GM18519 (cell line): ENCODE data around the gene JPH2.

Source experiments
- ATAC-seq: cut with Tn5 transposase; IDR thresholded peaks from one replicate; pipeline ENCODE4 v1.9.1; 2021; ENCODE audit warnings: mild to moderate bottlenecking, moderate library complexity; ENCODE audit not compliant: unreplicated experiment, low FRiP score

JPH2 gene

DNA sequence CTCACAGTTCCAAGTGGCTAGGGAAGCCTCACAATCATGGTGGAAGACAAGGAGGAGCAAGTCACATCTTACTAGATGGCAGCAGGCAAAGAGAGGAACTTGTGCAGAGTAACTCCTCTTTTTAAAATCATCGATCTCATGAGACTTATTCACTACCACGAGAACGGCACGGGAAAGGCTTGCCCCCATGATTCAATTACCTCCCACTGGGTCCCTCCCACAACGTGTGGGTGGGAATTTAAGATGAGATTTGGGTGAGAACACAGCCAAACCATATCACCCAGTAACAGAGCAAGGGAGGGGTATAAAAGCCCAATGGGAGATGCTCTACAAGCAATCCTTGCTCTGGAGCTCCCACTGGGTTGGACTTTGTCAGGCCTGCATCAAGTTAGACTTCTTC lies 80.4 kb downstream of the JPH2 start:
- no peak for ATAC-seq

DNA sequence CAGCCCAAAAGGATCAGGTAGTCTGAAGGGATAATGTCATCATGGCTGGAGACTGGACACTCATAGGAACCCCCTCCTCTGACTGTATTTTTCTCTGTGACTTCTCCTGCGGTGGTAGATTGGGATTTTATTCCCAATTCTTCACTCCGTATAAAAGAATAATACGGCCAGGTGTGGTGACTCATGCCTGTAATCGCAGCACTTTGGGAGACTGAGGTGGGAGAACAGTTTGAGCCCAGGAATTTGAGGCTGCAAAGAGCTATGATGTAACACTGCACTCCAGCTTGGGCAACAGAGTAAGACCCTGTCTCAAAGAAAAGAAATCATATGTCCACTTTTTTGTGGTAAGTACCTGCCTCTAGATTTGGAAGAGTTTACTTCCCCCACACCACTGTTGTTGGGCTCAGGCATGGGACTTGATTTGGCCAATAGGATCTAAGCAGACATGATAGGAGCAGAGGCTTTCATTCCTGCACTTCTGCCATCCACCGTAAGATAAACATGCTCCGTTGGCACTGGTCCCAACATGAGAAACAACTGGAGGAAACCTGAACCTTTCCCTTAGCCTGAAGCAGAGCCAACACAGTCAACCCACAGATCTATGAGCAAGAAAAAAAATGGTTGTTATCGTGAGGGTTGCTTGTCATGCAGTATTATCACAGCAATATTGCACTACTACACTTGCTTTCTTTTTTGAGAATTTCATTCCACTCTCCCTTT lies 82.0 kb downstream of the JPH2 start:
- ATAC-seq, result no peak

DNA sequence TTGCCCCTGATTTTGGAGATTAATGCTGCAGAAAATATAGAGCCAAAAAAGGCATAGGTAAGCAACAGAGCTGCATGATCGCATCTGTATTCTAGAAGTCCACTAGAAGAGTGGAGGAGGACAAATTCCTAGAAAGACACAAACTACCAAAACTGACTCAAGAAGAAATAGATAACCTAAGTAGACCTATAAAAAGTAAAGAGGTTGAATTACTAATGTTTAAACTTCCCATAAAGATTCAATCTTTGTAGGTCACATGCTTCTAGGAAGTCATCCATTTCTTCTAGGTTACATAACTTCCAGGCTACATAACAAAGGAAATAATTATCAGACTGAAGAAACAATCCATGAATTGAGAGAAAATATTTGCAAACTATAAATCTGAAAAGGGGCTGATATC lies 84.4 kb downstream of the JPH2 start:
- ATAC-seq, result no peak

DNA sequence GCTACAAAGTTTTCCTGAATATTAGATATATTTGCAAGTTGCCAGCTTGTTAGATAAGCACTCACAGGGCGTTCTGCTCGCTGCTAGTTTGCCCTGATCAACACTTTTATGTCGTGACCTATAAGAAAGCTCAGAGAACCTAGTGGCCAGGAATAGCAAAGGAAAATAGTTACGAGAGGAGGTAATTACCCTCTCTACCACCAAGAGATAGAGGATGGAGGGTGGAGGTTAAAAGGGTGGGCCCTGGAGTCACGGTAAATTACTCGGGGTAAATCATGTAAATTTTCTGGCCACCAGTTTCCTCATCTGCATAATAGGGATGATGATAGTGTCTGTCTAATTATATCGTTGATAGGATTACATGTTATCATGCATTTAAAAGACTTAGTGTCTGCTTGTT lies 87.2 kb downstream of the JPH2 start:
- ATAC-seq, result no peak

DNA sequence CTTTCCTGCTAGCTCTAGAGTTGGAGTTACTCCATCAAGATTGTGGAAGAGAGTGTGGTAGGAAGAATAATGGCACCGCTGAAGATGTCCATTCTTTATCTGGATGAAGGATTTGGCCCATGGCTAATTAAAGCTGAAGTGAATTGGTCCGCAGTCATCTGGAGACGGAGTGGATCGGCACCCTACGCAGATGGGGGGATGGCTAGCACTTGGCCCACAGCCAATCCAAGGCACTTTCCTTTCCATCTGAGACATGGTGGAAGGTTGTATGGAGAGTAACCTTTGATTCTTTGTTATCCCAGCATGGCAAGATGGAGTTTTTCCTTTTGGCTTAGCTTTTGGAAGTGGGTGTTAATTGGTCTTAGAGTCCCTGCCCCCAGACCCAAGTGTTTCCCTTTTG lies 88.3 kb downstream of the JPH2 start:
- no peak for ATAC-seq

DNA sequence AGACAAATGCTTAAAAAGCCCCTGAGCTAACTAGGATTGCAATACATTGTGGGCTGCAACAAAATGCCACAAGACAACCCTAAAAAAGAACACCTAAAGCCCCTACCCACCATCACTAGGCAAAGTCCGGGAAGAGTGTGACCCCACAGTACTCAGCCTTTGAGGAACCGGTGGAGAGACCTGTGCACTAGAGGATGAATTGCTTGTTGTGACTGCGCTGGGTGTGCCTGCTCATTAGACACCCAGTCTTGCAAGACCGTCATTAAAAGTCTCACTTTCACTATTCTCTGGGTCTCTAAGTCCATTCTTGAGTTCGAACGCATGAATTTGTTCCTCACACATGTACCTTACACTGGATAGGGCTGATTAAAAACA lies 88.7 kb downstream of the JPH2 start:
- no peak for ATAC-seq

DNA sequence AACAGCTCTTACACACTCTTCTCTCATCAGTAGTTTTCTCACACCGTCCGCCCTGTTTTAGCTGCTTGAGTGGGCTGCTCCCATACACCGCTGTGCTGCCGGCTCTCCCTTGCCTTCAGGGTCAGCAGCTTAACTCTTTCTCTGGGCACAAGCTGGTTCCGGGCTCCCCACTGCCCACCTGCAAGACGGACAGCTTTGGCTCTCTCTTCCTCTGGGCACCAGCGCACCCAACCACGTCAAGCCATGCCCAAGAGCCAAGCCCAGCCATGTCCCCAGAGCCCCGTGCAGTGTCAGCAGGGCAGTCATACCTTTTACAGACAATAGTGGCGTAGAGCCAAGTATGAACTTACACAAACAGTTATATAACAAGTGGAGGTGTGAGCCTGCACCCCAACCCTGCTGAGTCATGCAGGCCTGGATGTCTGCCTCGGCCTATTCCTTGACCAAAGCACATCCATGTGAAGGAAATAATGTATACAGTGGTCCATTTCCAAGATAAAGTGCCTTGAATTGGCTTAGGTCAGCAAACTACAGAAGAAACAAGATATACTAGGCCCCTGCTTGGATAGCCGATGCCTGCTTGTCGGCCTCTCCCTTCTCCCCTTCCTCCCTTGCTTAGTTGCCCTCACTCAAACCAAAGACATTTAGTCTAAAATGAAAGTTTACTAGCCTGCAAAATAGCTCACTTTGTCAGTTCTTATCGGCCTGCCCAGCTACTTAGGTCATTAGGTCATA lies 89.3 kb downstream of the JPH2 start:
- no peak for ATAC-seq

DNA sequence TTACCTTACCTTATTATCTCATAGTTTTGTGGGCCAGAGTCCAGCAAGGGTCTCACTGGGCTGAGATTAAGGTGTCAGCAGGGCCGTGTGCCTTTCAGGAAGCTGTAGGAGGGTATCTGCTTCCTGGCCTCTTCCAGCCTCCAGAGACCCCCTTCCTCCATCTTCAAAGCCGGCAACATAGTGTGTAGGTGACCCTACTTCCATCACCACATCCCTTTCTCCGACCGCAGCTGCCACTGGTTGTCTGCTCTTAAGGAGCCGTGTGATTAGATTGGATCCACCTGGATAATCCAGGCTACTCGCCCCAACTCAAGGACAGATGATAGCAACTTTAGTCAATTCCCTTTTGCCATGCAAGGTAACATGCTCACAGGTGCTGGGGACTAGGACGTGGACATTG lies 91.2 kb downstream of the JPH2 start:
- ATAC-seq, result no peak

DNA sequence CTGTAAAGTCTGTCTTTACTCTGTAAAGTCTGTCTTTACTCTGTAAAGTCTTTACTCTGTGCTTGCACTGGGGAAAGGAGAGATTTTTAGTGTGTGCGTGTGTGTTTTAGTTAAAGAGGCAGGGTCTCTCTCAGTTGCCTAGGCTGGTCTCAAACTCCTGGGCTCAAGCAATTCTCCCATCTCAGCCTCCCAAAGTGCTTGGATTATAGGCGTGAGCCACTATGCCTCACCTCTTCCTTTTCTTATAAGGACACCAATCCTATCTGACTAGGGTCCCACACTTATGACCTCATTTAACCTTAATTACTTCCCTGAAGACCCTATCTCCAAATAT lies 93.8 kb downstream of the JPH2 start:
- ATAC-seq, result no peak

DNA sequence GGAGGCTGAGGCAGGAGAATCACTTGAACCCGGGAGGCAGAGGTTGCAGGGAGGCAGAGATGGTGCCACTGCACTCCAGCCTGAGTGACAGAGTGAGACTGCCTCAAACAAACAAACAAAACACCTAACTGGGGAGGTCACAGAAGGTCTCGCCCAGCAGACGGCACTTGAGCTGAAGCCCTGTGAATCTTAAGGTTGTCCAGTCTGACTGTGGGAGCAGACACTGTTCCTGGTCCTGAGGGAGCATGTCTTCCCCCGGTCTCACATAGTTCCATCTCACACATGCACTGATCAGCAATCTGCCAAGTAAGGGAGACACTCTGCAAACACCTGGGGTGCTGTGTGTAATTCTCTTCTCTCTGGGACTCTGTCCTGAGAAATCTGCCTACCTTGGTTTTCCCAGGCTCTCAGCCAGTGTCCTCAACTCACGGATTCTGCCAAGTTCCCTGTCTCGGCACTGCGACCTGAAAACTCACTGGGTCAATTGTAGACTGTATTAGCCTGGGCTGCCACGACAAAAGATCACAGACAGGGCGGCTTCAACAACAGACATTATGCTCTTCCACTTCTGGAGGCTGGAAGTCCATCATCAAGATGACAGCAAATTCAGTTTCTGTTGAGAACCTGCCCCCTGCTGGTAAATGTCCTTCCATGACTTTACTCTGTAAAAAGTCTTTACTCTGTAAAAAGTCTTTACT lies 94.3 kb downstream of the JPH2 start:
- no peak for ATAC-seq

DNA sequence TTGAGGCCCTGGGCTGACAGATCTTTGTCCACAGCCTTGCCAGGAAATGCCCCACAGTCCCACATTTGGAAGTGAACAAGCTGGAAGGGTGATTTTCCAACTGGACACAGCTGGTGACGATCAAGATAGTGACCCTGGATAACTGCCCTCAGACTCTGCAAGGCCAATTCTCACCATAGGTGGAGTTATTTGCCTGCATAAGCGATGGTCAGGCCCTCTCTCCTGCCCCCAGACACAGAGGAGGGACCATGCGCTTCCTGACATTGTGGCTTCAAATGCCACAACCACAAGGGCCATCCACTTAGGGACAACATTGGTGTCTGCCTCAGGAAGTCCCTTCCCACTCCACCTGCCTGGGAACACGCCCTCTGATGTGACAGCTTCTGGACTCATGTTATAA lies 96.0 kb downstream of the JPH2 start:
- ATAC-seq, result no peak

DNA sequence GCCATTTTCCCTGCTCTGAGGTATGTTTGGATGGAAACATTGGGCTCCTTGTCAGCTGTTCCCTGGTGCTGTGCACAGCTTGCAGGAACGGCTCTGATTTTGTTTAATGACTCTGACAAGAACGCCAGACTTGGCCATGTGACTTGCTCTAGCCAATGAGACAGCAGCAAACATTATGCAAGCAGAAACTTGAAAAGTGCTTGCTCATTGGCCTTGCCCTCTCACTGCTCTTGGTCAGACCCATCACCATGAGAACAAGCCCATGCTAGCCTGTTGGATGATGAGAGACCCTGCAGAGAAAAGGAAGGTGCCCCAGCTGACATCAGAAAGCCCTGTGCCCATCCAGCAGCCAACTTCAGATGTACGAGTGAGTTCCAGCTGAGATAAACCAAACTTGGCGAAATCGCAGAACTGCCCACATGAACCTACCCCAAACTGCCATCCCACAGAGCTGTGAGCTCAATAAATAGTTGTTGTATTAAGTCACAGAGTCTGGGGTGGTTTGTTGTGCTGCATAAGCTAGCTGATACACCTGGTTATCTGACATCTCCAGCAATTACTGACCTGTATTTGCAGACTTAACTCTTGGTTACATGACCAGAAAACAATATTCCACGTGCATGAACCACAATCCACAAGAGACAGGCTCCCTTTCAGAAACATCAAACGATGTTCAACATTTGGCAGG lies 96.9 kb downstream of the JPH2 start:
- no peak for ATAC-seq

DNA sequence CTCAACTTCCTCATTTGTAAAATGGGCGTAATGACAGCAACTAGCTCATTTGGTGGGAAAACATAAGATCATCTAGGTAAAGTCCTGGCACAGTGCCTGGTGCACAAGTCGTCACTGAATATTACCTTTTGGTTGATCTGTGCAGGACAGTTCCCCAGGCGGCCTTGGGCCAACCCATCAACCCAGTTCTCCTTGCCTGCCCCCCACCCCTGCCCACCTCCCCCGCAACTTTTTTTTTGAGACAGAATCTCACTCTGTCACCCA lies 99.2 kb downstream of the JPH2 start:
- ATAC-seq, result no peak

DNA sequence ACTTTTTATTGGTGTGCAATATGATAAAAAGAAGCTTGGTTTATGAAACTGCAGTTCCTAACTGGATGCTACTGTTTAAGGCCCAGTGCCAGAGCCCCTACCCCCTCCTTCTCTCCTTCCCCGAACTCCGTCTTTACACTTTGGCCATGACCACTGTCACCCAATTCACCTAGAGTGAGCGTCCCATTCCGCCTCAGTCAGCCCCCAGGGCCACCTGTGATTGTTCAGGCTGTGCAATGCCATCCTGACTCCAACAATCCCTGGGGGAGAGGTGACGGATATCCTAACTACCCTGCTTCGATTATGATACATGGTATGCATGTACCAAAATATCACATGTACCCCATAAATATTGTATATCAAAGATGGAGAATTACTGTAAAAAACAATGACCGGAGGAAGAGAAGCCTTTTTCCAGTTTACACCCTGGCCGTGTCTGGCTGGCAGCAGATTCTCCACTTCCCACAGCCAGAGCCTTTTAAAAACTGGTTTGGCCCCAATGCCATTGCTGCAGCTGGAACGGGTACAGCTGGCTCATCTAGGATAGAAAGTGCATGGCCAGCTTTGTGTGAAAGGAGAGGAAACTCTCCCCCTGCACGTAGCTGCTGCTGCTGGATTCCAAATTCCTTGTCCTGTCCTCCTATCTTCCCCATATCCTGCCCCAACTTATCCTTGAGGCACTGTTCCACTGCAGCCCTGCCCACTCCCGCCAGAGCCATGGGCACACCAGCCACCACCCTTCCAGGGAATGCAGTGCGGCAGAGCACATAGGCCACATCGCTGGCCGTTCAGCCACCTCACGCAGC lies 99.7 kb downstream of the JPH2 start:
- ATAC-seq, result no peak

DNA sequence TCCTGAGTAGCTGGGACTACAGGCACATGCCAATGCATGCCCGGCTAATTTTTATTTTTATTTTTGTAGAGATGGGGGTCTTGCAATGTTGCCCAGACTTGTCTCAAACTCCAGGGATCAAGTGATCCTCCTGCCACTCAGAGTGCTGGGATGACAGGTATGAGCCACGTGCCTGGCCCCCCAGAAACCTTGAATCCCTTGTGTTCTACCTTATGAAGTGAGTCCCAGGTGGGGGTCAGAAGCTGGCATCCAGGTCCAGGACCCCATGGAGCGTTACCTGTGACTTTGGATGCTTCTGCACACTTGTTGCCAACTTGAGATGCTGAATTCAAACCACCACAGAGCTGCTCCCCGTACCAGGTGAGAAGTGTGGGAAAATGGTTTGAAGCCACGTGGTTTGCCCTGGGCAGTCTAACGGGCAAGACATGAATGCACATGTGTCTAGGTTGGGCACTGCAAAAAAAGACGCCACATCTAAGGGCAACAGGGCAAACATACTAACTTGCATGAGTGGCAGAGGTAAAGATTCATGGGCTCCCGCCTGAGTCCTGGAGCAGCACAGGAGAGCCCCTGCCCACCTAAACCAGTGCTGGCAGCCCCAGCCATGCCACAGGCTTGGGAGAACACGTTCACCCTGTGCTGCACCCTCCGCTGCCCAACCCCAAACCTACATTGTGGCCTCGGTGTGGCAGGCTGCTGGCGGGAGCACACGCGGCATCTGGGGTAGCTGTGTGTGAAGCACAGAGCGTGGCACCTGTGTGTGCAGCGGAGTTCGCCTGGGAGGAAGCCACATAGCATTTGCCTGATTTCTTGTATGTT lies 101.2 kb downstream of the JPH2 start:
- no peak for ATAC-seq

DNA sequence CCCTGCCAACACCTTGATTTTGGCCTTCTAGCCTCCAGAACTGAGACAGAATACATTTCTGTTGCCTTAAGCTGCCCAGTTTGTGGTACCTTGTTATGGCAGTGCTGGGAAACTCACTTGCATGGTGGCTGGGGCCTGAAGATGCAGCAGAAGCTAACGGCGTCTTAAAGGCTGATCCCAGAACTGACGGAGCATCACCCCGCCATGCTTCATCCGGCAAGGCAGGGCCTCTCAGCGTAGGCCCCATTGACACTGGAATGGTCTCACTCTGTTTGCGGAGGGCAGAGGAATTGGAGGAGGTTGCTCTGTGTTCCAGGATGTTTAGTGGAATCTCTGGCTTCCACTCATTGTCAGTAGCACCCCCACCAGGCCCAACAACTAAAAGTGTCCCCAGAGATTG lies 102.1 kb downstream of the JPH2 start:
- no peak for ATAC-seq

DNA sequence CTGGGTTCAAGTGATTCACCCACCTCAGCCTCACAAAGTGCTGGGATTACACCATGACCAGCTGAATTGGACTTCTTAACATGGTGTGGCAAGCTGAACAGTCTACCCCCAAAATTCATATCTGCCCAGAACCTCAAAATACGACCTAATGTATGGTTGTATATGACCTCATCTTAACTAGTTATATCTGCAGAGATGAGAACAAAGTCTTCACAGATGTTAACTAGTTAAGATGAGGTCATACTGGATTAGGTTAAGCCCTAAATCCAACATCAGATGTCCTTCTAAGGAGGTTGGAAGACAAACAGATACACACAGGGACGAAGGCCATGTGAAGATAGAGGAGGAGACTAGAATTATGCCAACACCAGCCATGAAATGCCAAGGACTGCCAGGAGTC lies 102.5 kb downstream of the JPH2 start:
- no peak for ATAC-seq

DNA sequence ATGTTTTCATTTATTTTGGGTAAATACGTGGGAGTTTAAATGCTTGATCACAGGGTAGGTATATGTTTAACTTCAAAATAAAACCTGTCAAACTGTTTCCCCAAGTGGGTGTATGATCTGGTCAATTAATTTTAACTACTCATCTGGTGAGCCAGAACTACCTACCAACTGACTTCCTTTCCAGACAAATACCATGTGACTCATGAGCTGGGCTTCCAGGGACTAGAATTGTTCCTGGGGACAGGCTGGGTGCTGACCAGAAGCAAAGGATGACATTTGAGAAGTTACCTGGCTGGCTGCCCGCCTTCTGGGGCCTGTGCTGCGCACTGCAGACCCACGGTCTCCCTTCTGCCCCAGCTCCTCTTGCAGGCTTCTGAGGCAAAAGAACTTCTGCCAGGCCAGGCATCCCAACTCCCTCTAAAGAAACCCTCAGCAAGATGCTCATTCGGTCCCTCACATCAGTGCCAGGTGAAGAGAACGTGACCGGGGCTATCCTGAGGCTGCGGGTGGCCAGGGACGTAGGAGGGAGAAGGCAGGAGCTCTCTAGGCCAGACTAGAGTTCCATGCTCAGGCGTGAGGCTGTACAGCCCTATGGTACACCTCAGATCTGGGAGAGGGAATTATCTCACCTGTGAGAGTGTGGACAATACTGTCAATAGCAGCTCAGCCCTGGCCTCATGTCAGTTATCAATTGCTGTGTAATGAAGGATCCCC lies 103.6 kb downstream of the JPH2 start:
- ATAC-seq, result no peak

DNA sequence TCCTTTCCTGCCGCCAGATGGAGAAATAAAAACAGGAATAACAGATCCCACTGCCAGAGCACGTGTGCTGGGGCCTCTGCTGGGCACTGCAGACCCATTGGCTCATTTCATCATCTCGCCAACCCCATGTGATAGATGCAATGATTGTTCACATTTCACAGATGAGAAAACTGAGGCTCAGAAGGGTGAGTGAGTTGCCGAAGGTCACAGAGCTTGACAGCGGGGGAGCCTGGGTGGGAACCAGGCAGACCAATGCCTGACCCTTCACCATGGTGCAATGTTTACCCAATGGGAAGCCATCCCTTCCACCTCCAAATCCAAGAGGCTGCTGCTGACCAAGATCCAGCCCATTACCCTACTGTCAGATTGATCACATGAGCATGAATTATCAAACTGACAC lies 105.1 kb downstream of the JPH2 start:
- ATAC-seq, result no peak
